Middle frontal gyrus (tissue), 1 donor: ENCODE data around the gene XRN1.
"Not testable (repeated sequence)": the region's sequence is repeated elsewhere in the genome, so short reads cannot be mapped to it uniquely, and the experiment has no call there.

ENCODE experiments used
- DNase-seq: peaks from one replicate; pipeline ENCODE4 v3.0.0-alpha.2; 2015; ENCODE audit warnings: low spot score; ENCODE audit errors: extremely low spot score

The XRN1 gene

GRCh38 chr3:142447852-142448823 is at the start of gene XRN1:
XRN1 (minus strand) TSS chr3:142448037; CDS start chr3:142447944, 93 bp downstream.
- DNase-seq, result peak; percentile 89

DNA sequence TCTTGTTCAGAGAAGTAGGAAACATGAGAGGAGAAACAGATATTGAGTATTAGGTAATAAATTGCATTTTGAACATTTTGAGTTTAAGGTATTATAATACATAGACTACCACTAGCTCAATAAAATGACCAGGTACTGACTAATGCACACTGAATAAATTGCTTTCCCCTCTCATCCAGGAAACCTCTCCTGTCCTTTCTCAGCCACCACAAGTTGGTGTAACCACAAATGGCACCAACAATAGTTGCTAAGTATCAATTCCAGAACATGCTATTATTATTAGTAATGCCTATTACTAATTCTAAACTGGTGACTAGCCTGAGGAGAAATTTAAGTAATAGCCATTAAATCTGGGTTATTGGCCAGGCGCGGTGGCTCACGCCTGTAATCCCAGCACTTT is 47.3 kb upstream of the XRN1 start:
- no peak for DNase-seq

DNA sequence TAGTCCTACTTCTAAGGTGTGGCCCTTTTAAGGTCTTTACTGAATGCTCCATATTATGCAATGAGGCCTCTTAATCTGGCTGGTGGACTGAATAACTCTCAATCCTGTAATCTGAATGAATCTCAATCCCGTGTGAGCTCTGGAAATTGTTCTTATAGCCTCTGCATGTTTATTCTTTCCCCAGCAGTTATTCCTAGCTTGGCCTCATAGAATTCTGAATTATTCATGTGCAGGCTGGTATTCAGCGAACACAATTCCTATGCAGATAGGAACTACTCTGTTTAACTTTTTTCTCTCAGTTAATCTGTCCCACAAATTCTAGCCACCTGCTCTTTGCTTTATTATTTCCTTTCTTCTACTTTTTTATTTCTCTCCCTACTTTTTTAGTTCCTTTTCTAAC is 44.3 kb upstream of the XRN1 start:
- no peak for DNase-seq

- DNase-seq, result no peak
These were observed 41.9 kb upstream of the XRN1 start for GRCh38 chr3:142489572-142490323.

DNA sequence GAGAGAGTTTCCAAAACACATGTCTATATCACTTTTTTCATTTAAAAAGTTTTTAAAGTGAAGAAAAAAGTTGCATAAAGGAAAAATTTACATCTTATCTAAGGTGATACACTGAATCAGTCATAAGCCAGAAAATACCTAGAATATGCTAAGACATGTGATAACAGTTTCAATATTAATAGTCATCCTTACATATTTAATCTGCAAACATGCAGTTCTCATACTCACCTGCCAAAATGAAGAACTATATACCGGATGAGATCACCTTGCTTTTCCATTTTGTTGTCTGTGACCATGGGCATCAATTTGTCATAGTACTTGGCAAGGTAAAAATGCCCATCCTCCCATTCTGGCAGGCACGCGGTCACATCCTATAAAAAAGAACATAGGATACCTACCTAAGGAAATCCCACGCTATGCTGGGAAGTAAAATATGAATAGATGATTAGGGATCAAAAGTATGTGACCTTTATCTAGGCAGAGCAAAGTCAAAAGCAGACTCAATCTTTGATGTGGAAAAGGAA is 37.1 kb upstream of the XRN1 start:
- no peak for DNase-seq

GRCh38 chr3:142481196-142481595 is 33.4 kb upstream of the XRN1 start:
- DNase-seq, result no peak

DNA sequence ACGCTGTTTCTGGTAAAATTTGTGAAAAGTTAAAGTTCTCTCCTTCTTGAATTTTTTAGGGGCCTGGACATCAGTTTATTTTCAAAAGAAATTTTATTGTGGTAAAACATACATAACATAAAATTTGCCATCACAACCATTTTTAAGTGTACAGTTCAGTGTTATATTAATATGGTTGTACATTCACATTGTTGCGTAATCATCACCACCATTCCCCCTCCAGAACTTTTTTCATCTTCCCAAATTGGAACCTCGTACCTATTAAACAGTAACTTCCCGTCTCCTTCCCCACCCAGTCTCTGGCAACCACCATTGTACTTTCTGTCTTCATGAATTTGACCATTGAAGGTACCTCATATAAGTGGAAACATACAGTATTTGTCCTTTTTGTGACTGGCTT is 23.0 kb upstream of the XRN1 start:
- no peak for DNase-seq

DNA sequence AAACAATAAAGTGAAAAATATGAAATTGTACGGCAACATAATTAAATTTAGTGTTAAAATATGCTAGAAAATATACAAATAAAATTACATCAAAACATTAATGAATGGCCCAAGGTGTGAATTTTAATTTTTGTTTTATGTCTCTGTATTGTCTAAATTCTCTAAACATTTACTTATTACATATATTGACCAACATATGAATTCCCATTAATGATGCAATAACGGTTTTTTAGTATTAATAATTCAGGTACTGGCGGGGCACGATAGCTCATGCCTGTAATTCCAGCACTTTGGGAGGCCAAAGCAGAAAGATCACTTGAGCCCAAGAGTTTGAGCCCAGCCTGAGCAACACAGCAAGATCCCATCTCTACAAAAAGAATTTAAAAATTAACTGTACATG is 20.6 kb upstream of the XRN1 start:
- no peak for DNase-seq

DNA sequence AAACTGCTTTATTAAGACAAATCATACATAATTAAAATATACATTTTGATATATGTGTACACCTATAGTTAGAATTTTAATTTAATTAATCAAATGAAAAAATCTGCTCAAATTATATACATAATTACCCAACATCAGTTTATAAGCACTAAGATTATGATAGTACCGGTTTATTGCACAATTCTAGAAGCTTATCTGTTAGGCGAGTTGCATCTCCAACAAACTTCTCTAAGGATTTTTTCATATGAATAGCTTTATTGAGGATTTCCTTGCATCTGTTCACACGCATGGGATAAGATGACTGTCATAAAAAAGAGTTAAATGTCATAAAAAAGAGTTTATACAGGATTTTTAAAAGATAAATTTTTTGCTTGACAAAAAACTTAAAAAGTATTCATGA is 19.9 kb upstream of the XRN1 start:
- DNase-seq, result no peak

GRCh38 chr3:142460689-142461088 is 12.9 kb upstream of the XRN1 start:
- DNase-seq, result no peak

- no peak for DNase-seq
These were observed 12.1 kb upstream of the XRN1 start for GRCh38 chr3:142459929-142460328.

DNA sequence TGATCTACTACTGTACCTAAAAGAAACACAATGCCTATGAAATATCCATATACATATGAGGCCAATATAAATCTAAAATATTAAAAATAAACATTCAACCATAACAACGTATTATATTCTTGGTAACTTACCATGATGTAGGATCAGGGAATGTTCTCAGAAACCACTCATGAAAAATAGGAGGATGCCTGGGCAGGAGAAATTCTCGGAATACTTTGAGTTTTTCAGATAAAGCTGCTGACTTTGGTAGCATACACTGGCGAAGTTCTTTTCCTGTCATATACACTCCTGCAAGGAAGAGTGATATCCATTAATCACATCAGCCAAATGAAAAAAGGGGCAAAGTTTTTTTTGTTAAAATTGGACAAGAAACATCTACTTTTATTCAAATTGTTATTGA is 11.3 kb upstream of the XRN1 start:
- DNase-seq, result no peak

DNA sequence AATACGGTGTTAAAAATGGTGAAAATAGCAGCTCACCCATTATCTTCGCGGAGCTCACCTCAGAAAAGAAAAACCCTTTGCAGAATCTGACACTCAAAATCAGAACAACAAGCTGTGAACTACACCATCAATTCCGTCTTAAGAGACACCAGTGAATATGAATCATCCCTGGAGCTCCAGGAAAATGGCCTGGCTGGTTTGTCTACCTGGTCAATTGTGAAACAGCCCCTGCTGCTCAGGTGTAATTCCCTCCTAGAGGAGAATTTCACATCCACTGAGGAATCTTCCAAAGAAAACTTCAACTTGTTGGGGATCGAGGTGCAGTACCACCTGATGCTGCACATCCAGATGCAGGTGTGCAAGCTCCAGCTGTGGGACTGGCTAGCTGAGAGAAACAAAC is 3.0 kb upstream of the XRN1 start:
- no peak for DNase-seq

DNA sequence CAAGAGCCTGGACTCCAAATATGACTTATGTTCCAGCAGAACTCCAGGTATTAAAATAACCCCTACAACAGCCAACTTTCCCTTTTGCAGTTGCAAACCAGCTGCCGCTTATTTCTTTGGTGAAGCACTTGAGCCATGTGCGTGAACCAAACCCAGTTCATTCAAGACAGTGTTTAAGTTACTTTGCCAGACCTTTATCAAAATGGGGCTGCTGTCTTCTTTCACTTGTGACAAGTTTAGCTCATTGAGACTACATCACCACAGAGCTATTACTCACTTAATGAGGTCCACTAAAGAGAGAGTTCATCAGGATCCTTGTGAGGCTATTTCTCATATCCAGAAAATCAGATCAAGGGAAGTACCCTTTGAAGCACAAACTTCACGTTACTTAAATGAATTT is 2.4 kb upstream of the XRN1 start:
- no peak for DNase-seq

DNA sequence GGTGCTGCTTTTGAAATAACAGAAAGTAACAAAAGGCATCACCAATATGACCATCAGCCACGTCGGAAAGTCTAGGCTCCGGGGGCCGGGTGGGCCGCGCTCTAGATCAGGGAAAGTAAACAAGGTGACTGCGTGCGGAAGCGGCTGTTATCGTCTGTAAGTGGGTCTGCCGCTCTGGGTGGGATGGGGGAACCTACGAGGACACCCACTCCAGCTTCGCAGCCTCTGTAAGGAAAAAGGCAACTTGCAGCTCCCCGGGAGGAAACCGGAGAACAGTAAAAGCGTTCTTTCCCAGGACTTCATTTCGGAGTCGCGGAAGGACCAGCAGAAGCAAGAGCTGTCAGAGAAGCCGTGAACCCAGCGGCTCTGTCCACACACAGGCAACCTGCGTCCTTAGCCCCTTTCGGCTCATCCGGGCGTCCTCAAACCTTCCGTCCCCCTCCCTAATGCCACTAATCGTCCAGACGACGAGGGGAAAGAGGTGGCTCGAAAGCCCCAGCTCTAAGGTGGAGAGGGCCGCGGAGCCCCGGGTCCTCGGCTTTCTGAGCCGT is 461 bp downstream of the XRN1 start:
- no peak for DNase-seq

DNA sequence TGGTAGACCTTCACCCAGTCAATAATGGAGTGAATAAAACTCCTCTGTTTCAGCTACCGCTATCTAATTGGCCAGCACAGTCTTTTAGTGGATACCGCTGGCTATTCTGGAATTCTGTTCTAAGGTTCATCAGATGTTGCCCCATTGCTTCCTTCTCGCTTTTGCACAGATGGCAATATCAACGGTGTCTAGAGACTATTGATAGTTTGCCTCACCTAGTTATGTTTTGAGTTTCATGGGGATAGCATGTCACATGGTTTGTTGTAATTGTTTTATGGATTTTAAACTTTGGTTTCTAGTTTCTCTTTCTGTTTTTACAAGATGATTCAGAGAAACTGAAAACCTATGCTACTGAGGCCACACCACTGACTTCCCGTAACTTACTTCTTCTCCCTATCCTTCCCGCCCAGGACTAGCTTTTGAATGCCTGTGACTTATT is 2.0 kb downstream of the XRN1 start:
- no peak for DNase-seq

DNA sequence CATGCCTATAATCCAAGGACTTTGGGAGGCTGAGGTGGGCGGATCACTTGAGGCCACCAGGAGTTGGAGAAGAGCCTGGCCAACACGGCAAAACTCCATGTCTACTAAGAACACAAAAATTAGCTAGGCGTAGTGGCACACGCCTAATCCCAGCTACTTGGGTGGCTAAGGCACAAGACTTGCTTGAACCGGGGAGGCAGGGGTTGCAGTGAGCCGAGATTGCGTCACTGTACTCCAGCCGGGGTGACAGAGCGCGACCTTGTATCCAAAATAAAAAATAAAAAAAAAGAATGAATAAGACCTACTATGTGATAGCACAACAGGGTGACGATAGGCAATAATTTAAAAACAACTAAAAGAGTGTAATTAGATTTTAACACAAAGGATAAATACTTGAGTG is 3.5 kb downstream of the XRN1 start:
- no peak for DNase-seq

DNA sequence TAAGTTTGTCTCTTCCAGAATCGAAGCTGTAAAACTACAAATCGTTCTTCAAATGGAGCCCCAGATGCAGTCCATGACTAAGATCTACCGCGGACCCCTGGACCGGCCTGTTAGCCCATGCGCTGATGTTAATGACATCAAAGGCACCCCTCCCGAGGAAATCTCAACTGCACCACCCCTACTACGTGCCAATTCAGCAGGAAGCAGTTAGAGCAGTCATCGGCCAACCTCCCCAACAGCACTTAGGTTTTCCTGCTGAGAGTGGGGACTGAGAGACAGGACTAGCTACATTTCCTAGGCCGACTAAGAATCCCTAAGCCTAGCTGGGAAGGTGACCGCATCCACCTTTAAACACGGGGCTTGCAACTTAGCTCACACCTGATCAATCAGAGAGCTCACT is 4.8 kb downstream of the XRN1 start:
- not testable (repeated sequence) for DNase-seq

GRCh38 chr3:142439499-142440220 is 8.2 kb downstream of the XRN1 start:
- not testable (repeated sequence) for DNase-seq

GRCh38 chr3:142438096-142438495 is 9.7 kb downstream of the XRN1 start:
- not testable (repeated sequence) for DNase-seq

- no peak for DNase-seq
These were observed 10.8 kb downstream of the XRN1 start for GRCh38 chr3:142436951-142437585.
